K562 (cell line): ENCODE results near the gene LRRC10B. TPM values are rescaled to one million over a fixed set of nuclear protein-coding genes. Genes with fewer than 3 reads are reported as not detected.

Source experiments
- CBFB ChIP-seq: sonication (generic); formaldehyde crosslinking; IDR thresholded peaks from 2 replicates; pipeline ENCODE4 v1.4.0; 2020; ENCODE audit warnings: mild to moderate bottlenecking, missing genetic modification reagents
- DMBX1 ChIP-seq: fragments of 250-450 bp; sonication (Bioruptor Pico); IDR thresholded peaks from 2 replicates; pipeline ENCODE4 v1.8.0; 2022; ENCODE audit warnings: inconsistent platforms, mild to moderate bottlenecking, moderate library complexity, borderline replicate concordance
- ETS2 ChIP-seq: IDR thresholded peaks from 2 replicates; pipeline ENCODE4 v1.6.1; 2016; ENCODE audit warnings: borderline replicate concordance, missing genetic modification characterization, mild to moderate bottlenecking, moderate library complexity, missing compliant biosample characterization; ENCODE audit not compliant: poor library complexity, severe bottlenecking
- HMBOX1 ChIP-seq: sonication (generic); IDR thresholded peaks from 2 replicates; pipeline ENCODE4 v1.6.1; 2016
- L3MBTL2 ChIP-seq: fragments of 450-650 bp; IDR thresholded peaks from 2 replicates; pipeline ENCODE4 v1.6.1; 2016; ENCODE audit warnings: mild to moderate bottlenecking, moderate library complexity
- MEF2A ChIP-seq: IDR thresholded peaks from 2 replicates; pipeline ENCODE4 v1.6.1; 2011; ENCODE audit warnings: low read depth, mild to moderate bottlenecking, low read length, moderate library complexity; ENCODE audit not compliant: control insufficient read depth
- MXD1 ChIP-seq: fragments of 250-450 bp; sonication (Bioruptor Pico); IDR thresholded peaks from 2 replicates; pipeline ENCODE4 v1.8.0; 2021; ENCODE audit warnings: borderline replicate concordance, mild to moderate bottlenecking, moderate library complexity; ENCODE audit not compliant: poor library complexity, severe bottlenecking
- NRF1 ChIP-seq, 2 experiments: fragments of 450-650 bp; IDR thresholded peaks in 1 of 2; conservative IDR thresholded peaks in 1 of 2; 2 replicates each; pipeline ENCODE4 v1.6.1; 2014; ENCODE audit warnings: mild to moderate bottlenecking in 2 of 2
- RB1 ChIP-seq: fragments of 450-650 bp; IDR thresholded peaks from 2 replicates; pipeline ENCODE4 v1.6.1; 2017; ENCODE audit warnings: low read depth, mild to moderate bottlenecking
- RBFOX2 ChIP-seq: fragments of 200-400 bp; formaldehyde crosslinking; IDR thresholded peaks from 2 replicates; pipeline ENCODE4 v1.6.1; 2017; ENCODE audit warnings: low read depth, mild to moderate bottlenecking, low read length, moderate library complexity
- SRF ChIP-seq, 2 experiments: fragments of 250-450, 450-650 bp in 1 of 2; sonication (Bioruptor Pico) in 1 of 2; sonication (generic) in 1 of 2; formaldehyde crosslinking; IDR thresholded peaks; 2 replicates each; pipeline versions ENCODE4 v1.5.0 to v1.5.1; 2020 to 2022; ENCODE audit warnings: mild to moderate bottlenecking in 1 of 2, missing genetic modification reagents in 1 of 2
- XRCC5 ChIP-seq: fragments of 200-400 bp; formaldehyde crosslinking; IDR thresholded peaks from 2 replicates; pipeline ENCODE4 v1.6.1; 2017; ENCODE audit warnings: low read depth, mild to moderate bottlenecking, low read length
- polyA plus RNA-seq, 8 experiments: library from polyadenylated mRNA; depleted of rRNA in 4 of 8; stranded (reverse) in 5 of 8; unstranded in 3 of 8; fragments of >200 nt; fragmentation: Nextera tagmentation in 2 of 8; fragmentation: Illumina TruSeq in 1 of 8; extraction: Ambion mirVana in 2 of 8; extraction: Trizol in 1 of 8; gene quantifications; 2 replicates each; pipeline versions ENCODE4 v1.2.1 to v1.2.3, GENCODE V29; 2011 to 2014; ENCODE audit warnings: inconsistent platforms in 1 of 8, missing spikeins in 1 of 8
- total RNA-seq, 7 experiments: library from RNA; depleted of rRNA in 6 of 7; stranded (reverse); fragments of >200 nt in 6 of 7; fragmentation: Illumina TruSeq in 2 of 7; extraction: Trizol in 2 of 7; gene quantifications; 2 replicates each; pipeline versions ENCODE4 v1.2.1 to v1.2.3, GENCODE V29; 2011 to 2021; ENCODE audit warnings: low replicate concordance in 1 of 7
- TF ChIP-seq, protein P1 (sequence below), 2 experiments: fragments of 450-650 bp; formaldehyde crosslinking in 1 of 2; IDR thresholded peaks; 2 replicates each; pipeline versions ENCODE4 v1.4.0 to v1.6.1; 2014 to 2020; ENCODE audit warnings: mild to moderate bottlenecking in 2 of 2, borderline replicate concordance in 1 of 2, low read depth in 1 of 2
- TF ChIP-seq, protein P2 (sequence below): fragments of 450-650 bp; formaldehyde crosslinking; IDR thresholded peaks from 2 replicates; pipeline ENCODE4 v1.4.0; 2020; ENCODE audit warnings: mild to moderate bottlenecking, moderate library complexity

LRRC10B gene
- total and polyA plus RNA-seq, 9 of the 15 experiments (the other 6 are each of a cell fraction or from before 2014, with no cell fraction given): 0.11 TPM; not detected in 8

DNA sequence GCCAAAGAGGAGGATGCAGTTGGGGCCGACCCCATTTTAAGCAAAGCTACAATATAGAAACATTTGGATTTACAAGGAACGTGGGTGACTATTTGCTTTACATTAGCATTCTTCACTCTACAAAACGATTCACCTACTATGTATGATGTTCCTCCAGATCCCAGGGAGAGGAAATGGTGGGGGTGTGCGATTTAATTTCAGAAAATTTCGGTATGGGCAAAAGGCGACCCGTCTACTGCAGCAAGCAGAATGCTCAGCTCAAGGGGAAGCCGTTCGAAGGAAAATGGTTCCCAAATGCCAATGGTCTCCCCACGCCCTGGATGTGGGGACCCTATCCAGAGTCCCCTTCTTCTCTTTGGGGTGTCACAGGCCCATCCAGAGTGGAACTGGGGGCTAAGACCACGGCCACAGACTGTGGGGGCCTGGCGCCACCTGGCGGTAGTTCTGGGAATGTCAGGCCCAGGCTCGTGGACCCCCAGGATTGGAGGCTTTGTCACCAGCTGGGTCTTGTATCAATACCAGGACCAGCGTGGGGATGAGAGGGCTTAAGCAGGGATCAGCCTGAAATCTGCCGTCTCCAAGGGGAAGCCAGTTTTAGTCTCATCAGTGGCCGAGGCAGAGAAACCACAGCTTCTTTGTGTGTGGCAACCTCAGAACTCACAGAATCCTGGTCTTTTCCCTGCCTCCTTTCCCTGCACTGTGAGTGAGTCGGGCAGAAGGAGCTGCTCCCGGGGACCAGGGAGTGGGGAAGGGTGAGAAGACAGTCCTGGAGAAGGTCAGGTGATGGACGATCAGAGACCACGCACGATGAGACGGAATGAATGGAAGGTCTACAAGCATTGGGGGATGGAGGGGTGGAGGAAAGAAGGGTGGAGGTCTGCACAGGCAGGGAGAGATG is 8.4 kb downstream of the LRRC10B start (continued):
- TF ChIP-seq, protein P1, sequence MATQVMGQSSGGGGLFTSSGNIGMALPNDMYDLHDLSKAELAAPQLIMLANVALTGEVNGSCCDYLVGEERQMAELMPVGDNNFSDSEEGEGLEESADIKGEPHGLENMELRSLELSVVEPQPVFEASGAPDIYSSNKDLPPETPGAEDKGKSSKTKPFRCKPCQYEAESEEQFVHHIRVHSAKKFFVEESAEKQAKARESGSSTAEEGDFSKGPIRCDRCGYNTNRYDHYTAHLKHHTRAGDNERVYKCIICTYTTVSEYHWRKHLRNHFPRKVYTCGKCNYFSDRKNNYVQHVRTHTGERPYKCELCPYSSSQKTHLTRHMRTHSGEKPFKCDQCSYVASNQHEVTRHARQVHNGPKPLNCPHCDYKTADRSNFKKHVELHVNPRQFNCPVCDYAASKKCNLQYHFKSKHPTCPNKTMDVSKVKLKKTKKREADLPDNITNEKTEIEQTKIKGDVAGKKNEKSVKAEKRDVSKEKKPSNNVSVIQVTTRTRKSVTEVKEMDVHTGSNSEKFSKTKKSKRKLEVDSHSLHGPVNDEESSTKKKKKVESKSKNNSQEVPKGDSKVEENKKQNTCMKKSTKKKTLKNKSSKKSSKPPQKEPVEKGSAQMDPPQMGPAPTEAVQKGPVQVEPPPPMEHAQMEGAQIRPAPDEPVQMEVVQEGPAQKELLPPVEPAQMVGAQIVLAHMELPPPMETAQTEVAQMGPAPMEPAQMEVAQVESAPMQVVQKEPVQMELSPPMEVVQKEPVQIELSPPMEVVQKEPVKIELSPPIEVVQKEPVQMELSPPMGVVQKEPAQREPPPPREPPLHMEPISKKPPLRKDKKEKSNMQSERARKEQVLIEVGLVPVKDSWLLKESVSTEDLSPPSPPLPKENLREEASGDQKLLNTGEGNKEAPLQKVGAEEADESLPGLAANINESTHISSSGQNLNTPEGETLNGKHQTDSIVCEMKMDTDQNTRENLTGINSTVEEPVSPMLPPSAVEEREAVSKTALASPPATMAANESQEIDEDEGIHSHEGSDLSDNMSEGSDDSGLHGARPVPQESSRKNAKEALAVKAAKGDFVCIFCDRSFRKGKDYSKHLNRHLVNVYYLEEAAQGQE (IDR thresholded peaks at IDR 0.05; ENCODE audit: borderline replicate concordance): peak; percentile 76
- TF ChIP-seq, protein P1 (CRISPR knock-in tag; IDR thresholded peaks at IDR 0.05; ENCODE audit: low read depth): no peak
- TF ChIP-seq MXD1 (CRISPR knock-in tag) (no peak), L3MBTL2 (0 out of 2 replicates have a peak, but pooled peaks have one; percentile 17), RB1 (peak; percentile 56; the same call in 1 of the 2 replicates), DMBX1 (CRISPR knock-in tag) (no peak), ETS2 (tag) (no peak), MEF2A (no peak), XRCC5 (peak; percentile 56; the same call in 1 of the 2 replicates), SRF (CRISPR knock-in tag; IDR thresholded peaks at IDR 0.05) (no peak), HMBOX1 (no peak), CBFB (CRISPR knock-in tag) (0 out of 2 replicates have a peak, but pooled peaks have one; percentile 19), RBFOX2 (no peak), NRF1 (conservative IDR thresholded peaks at IDR 0.05 in 1 of 2, IDR thresholded peaks at IDR 0.05 in 1 of 2) (0 out of 4 replicates have a peak, but pooled peaks of 1 of the 2 experiments have one; percentile 13)
- TF ChIP-seq, protein P2, sequence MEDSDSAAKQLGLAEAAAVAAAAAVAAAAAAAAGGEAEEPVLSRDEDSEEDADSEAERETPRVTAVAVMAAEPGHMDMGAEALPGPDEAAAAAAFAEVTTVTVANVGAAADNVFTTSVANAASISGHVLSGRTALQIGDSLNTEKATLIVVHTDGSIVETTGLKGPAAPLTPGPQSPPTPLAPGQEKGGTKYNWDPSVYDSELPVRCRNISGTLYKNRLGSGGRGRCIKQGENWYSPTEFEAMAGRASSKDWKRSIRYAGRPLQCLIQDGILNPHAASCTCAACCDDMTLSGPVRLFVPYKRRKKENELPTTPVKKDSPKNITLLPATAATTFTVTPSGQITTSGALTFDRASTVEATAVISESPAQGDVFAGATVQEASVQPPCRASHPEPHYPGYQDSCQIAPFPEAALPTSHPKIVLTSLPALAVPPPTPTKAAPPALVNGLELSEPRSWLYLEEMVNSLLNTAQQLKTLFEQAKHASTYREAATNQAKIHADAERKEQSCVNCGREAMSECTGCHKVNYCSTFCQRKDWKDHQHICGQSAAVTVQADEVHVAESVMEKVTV (CRISPR knock-in tag): peak; percentile 74
